ENCODE data around the gene CTDP1.

GRCh38 chr18:79739440-79739778 lies 59.8 kb downstream of the CTDP1 start:
- TF ChIP-seq CTCF (IDR thresholded peaks at IDR 0.05), result no peak
- no peak for TF ChIP-seq POLR2A (IDR thresholded peaks at IDR 0.05)

Data from adrenal gland (tissue), 5 donors.